ENCODE measurements around the gene ERCC6L2. TPM values are rescaled to one million over a fixed set of nuclear protein-coding genes. Genes with fewer than 3 reads are reported as not detected.

The ERCC6L2 gene
- total and polyA plus RNA-seq, 8 donors: 2.4 to 21.4 (median 15.6) TPM

GRCh38 chr9:96004379-96004778 lies 128.9 kb downstream of the ERCC6L2 start:
- no peak for DNase-seq
- no peak for FAIRE-seq
- peaks cover 0 to 3% (median 0%) of the 10 kb centered on the region in 3 donors for H3K36me3 ChIP-seq
- ATAC-seq: no peak
- no peaks in the 10 kb centered on the region for H3K27me3 ChIP-seq
- no peak overlapping the region for H3K4me3 ChIP-seq
- TF ChIP-seq, protein P1, sequence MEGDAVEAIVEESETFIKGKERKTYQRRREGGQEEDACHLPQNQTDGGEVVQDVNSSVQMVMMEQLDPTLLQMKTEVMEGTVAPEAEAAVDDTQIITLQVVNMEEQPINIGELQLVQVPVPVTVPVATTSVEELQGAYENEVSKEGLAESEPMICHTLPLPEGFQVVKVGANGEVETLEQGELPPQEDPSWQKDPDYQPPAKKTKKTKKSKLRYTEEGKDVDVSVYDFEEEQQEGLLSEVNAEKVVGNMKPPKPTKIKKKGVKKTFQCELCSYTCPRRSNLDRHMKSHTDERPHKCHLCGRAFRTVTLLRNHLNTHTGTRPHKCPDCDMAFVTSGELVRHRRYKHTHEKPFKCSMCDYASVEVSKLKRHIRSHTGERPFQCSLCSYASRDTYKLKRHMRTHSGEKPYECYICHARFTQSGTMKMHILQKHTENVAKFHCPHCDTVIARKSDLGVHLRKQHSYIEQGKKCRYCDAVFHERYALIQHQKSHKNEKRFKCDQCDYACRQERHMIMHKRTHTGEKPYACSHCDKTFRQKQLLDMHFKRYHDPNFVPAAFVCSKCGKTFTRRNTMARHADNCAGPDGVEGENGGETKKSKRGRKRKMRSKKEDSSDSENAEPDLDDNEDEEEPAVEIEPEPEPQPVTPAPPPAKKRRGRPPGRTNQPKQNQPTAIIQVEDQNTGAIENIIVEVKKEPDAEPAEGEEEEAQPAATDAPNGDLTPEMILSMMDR (IDR thresholded peaks at IDR 0.05): no peak
- no peaks in the 10 kb centered on the region for H3K4me1 ChIP-seq
- intact Hi-C loops (cut with DNase I): no loop called here
- no peaks in the 10 kb centered on the region for H3K9me3 ChIP-seq
- no peak overlapping the region for H3K27ac ChIP-seq
- WGBS, 2 donors: 49 to 99% methylated on average over 2 of the region's 2 CpGs

GRCh38 chr9:96006296-96006879 lies 130.9 kb downstream of the ERCC6L2 start:
- Histone ChIP-seq H3K9me3 (no peaks in the 10 kb centered on the region), H3K4me3 (no peak overlapping the region), H3K36me3 (peaks cover 0 to 3% (median 0%) of the 10 kb centered on the region in 3 donors), H3K27me3 (no peaks in the 10 kb centered on the region), H3K27ac (no peak overlapping the region), H3K4me1 (no peaks in the 10 kb centered on the region)
- intact Hi-C loops (cut with DNase I): no loop called here
- TF ChIP-seq, protein P1 (IDR thresholded peaks at IDR 0.05): no peak
- no peak for DNase-seq
- 98 to 99% methylated on average over 9 of the region's 9 CpGs for WGBS, 2 donors
- FAIRE-seq: no peak
- ATAC-seq: no peak

- Histone ChIP-seq H3K27me3 (no peaks in the 10 kb centered on the region), H3K4me1 (no peaks in the 10 kb centered on the region), H3K27ac (no peak overlapping the region), H3K36me3 (peaks cover 0 to 3% (median 0%) of the 10 kb centered on the region in 3 donors), H3K4me3 (no peak overlapping the region), H3K9me3 (no peaks in the 10 kb centered on the region)
- TF ChIP-seq, protein P1 (IDR thresholded peaks at IDR 0.05): no peak
- ATAC-seq: no peak
- no peak for DNase-seq
- intact Hi-C loops (cut with DNase I): no loop called here
- FAIRE-seq: no peak
Observed at GRCh38 chr9:96006961-96007360, 131.5 kb downstream of the ERCC6L2 start.

DNA sequence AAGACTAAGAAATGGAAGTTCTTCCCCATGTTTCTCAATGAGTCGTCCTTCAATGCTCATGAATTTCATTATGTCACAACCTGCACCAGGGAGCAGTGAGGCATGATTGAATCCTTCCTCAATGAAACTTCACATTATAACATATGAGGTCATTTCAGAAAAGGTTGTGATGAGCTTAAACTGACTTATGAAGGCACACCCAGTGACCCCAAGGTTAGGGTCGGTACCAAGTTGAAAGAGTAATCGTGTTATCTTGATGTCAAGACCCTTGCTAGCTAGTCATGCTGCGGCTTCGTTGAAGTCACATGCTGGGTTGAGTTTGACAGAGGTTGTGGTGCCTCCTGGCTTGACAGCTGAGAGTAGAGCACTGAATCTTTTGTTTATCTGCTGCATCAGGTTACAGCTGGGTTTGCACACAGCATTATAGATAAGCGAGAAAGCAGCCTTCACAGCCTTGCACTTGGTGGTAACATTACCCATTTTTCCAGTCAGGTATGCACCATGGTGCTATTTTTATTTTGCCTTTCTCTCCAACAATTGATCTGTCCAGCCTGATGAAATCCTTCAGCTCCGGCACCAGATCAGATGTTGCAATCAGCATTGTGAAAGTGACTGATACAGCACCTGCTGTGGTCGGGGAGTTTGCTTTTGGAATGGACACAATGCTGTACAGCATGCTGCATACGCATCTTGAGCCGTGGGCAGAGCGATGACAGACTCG lies 133.2 kb downstream of the ERCC6L2 start:
- no peak overlapping the region for H3K27ac ChIP-seq
- intact Hi-C loops (cut with DNase I): no loop called here

More for the DNA sequence above, 133.2 kb downstream of the ERCC6L2 start:
- TF ChIP-seq, protein P1 (IDR thresholded peaks at IDR 0.05): no peak
- ATAC-seq: no peak
- Histone ChIP-seq H3K4me1 (no peaks in the 10 kb centered on the region), H3K9me3 (no peaks in the 10 kb centered on the region), H3K36me3 (peaks cover 0 to 3% (median 0%) of the 10 kb centered on the region in 3 donors), H3K4me3 (no peak overlapping the region), H3K27me3 (no peaks in the 10 kb centered on the region)
- no peak for DNase-seq
- no peak for FAIRE-seq
- WGBS, 2 donors: 81 to 85% methylated on average over 12 of the region's 12 CpGs
